ENCODE measurements around the gene TSPAN14.

Gene TSPAN14

GRCh38 chr10:80509108-80509402 is 54.9 kb downstream of the TSPAN14 start:
- H3K36me3 ChIP-seq (ENCODE audit: control insufficient read depth, insufficient read depth, low read length), result peaks cover 29% of the 10 kb centered on the region
- H3K4me3 ChIP-seq (replicated peaks; ENCODE audit: low read depth, low read length), result no peak overlapping the region
- no peak for TF ChIP-seq CTCF (IDR thresholded peaks at IDR 0.05; ENCODE audit: insufficient read depth, low read length, poor library complexity, severe bottlenecking)
- no peak for DNase-seq (ENCODE audit: extremely low read depth, insufficient read length)
- H3K27me3 ChIP-seq (replicated peaks; ENCODE audit: control insufficient read depth, insufficient read depth, low read length), result no peaks in the 10 kb centered on the region

DNA sequence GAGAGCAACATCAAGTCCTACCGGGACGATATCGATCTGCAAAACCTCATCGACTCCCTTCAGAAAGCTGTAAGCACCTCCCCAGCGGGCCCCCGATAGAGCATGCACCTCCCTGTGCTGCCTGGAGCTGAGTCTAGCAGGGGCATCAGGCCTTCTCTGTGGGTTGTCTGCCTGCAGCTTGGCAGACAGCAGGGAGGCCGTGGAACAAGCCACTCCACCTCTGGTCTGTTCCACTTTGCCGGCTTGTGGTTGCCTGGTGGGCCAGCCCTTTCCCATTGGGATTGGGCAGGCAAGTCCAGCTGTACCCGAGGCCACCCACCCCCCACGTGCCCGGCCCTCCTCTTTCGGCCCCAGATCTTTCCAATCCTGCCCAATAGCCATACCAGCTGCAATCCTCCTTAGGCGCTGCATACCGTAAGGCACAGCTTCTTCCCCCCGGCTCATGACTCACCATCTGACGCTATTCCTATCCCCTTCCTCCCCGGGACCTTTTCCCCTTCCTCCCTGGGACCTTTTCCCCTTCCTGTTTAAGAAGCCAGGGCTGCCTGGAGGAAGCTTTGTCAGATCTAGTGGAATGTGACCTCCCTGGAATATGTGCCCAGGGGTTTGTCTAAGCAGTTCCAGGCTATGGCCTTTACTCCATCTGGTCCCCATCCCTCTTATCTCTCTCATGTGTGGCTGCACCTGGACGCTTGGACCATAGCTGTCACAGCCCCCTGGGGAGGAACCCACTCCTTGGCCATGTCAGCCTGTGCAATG is 55.5 kb downstream of the TSPAN14 start:
- TF ChIP-seq CTCF (IDR thresholded peaks at IDR 0.05; ENCODE audit: insufficient read depth, low read length, poor library complexity, severe bottlenecking), result no peak
- no peak overlapping the region for H3K4me3 ChIP-seq (replicated peaks; ENCODE audit: low read depth, low read length)
- H3K36me3 ChIP-seq (ENCODE audit: control insufficient read depth, insufficient read depth, low read length), result peaks cover 33% of the 10 kb centered on the region
- H3K27me3 ChIP-seq (replicated peaks; ENCODE audit: control insufficient read depth, insufficient read depth, low read length), result no peaks in the 10 kb centered on the region
- no peak for DNase-seq (ENCODE audit: extremely low read depth, insufficient read length)

GRCh38 chr10:80512031-80512526 is 58.0 kb downstream of the TSPAN14 start:
- Histone ChIP-seq H3K36me3 (ENCODE audit: control insufficient read depth, insufficient read depth, low read length) (peaks cover 40% of the 10 kb centered on the region), H3K27me3 (replicated peaks; ENCODE audit: control insufficient read depth, insufficient read depth, low read length) (no peaks in the 10 kb centered on the region), H3K4me3 (replicated peaks; ENCODE audit: low read depth, low read length) (no peak overlapping the region)
- DNase-seq (ENCODE audit: extremely low read depth, insufficient read length), result no peak
- TF ChIP-seq CTCF (IDR thresholded peaks at IDR 0.05; ENCODE audit: insufficient read depth, low read length, poor library complexity, severe bottlenecking), result no peak

GRCh38 chr10:80513106-80513505 is 59.0 kb downstream of the TSPAN14 start:
- H3K36me3 ChIP-seq (ENCODE audit: control insufficient read depth, insufficient read depth, low read length), result peaks cover 42% of the 10 kb centered on the region

GRCh38 chr10:80515511-80515910 is 61.4 kb downstream of the TSPAN14 start:
- no peak for TF ChIP-seq CTCF (IDR thresholded peaks at IDR 0.05; ENCODE audit: insufficient read depth, low read length, poor library complexity, severe bottlenecking)
- H3K27me3 ChIP-seq (replicated peaks; ENCODE audit: control insufficient read depth, insufficient read depth, low read length), result no peaks in the 10 kb centered on the region
- DNase-seq (ENCODE audit: extremely low read depth, insufficient read length), result no peak
- peaks cover 37% of the 10 kb centered on the region for H3K36me3 ChIP-seq (ENCODE audit: control insufficient read depth, insufficient read depth, low read length)
- no peak overlapping the region for H3K4me3 ChIP-seq (replicated peaks; ENCODE audit: low read depth, low read length)

More at GRCh38 chr10:80513106-80513505, 59.0 kb downstream of the TSPAN14 start:
- Histone ChIP-seq H3K27me3 (replicated peaks; ENCODE audit: control insufficient read depth, insufficient read depth, low read length) (no peaks in the 10 kb centered on the region), H3K4me3 (replicated peaks; ENCODE audit: low read depth, low read length) (no peak overlapping the region)
- TF ChIP-seq CTCF (IDR thresholded peaks at IDR 0.05; ENCODE audit: insufficient read depth, low read length, poor library complexity, severe bottlenecking), result no peak
- DNase-seq (ENCODE audit: extremely low read depth, insufficient read length), result no peak
